ENCODE results near the gene NOS3. TPM values are rescaled to one million over a fixed set of nuclear protein-coding genes. Genes with fewer than 3 reads are reported as not detected.

NOS3 gene
- polyA plus RNA-seq, 3 donors = 7.7 to 14.4 (median 12.7) TPM

DNA sequence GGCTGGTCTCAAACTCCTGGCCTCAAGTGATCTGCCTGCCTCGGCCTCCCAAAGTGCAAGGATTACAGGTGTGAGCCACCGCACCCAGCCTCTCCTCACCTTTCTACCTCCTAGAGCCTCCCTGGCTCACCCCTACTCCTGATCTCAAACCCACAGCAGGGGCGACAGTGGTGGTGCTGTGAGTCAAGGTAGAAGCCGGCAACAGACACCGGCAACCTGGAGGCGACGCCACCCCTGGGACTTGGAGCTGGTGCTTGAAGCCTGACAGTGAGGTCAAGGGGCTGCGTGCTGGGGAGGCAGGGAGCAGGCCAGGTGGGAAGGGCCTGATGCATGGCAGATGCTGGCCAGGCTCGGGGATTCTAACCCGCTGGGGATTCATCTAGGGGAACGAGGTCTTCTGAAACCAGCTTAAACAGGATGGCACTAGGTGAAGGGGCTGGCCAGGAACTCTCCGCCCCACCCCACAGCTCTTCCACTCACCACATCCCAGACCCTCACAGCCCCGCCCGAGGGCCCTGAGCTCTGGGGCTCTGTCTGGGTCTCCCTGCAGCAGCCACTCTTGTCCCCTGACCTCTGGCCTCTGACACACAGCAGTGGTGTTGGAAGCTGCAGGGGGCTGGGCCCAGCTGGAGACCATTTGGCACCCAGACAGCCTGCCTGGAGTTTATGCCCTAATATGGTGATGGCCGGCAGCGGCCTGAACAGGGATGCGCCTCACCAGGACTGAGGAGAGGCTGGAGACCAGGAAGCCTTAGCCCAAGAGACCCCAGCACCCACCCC is 29.1 kb upstream of the NOS3 start:
- no peak for DNase-seq (ENCODE audit: extremely low read depth in 1 of 11, low read depth in 9 of 11, low spot score in 4 of 11)

DNA sequence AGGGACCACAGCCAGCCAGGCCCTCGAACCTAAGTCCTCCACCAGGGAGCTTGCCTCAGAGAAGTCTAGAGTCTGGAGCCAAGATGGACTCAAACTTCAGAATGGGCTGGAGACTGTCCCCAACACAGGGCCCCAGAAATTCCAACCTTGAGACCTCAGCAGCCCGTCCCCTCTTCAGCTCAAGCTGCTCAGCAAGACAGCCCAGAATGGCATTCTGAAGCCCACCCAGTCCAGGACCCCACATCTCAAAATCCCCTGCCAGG is 28.6 kb upstream of the NOS3 start:
- no peak for DNase-seq (ENCODE audit: extremely low read depth in 1 of 11, low read depth in 9 of 11, low spot score in 4 of 11)

GRCh38 chr7:150962553-150963399 is 28.0 kb upstream of the NOS3 start:
- DNase-seq (ENCODE audit: extremely low read depth in 1 of 11, low read depth in 9 of 11, low spot score in 4 of 11) = no peak

DNA sequence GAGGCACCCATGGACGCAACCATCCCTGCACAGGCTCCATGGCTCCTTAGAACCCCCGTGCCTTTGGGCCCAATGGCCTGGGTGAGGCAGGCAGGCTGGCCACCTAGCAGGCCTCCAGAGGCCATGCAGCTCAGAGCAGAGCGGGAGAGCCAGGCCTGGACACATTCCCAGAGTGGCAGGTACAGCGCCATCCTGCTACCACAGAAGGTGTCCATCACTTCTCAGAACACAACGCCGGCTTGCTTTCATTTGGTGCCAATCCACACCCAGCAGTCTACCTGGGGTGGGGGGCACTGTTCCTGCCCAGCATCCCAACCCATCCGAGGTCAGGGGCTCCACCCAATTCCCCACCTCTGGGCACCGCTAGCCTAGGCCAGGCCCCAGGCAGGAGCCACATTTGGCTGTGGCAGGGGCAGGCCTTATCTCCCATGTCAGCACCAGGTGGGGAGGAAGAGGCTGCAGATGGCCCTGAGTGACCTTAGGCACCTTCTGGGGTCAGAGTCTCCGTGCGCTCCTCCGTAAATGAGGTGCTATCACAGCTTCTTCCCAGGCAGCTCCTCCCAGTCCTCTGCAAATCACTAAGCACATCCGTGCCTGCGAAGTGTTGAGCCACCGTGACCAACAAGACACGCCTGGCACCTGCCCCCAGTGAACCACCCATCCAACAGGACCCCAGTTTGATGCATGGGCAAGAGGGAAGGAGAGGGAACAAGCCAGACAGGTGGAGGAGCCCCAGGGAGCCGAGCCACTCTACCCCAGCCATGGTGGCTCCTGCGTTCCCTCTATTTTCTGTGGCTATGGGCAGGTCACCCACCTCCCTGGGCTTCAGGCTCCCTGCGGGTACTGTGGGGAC is 26.9 kb upstream of the NOS3 start:
- no peak for DNase-seq (ENCODE audit: extremely low read depth in 1 of 11, low read depth in 9 of 11, low spot score in 4 of 11)

- no peak for DNase-seq (ENCODE audit: extremely low read depth in 1 of 11, low read depth in 9 of 11, low spot score in 4 of 11)
Observed at GRCh38 chr7:150964593-150965111, 26.2 kb upstream of the NOS3 start.

GRCh38 chr7:150965273-150965830 is 25.5 kb upstream of the NOS3 start:
- DNase-seq (ENCODE audit: extremely low read depth in 1 of 11, low read depth in 9 of 11, low spot score in 4 of 11) = no peak

- no peak for DNase-seq (ENCODE audit: extremely low read depth in 1 of 11, low read depth in 9 of 11, low spot score in 4 of 11)
Observed at GRCh38 chr7:150966002-150966401, 24.8 kb upstream of the NOS3 start.

DNA sequence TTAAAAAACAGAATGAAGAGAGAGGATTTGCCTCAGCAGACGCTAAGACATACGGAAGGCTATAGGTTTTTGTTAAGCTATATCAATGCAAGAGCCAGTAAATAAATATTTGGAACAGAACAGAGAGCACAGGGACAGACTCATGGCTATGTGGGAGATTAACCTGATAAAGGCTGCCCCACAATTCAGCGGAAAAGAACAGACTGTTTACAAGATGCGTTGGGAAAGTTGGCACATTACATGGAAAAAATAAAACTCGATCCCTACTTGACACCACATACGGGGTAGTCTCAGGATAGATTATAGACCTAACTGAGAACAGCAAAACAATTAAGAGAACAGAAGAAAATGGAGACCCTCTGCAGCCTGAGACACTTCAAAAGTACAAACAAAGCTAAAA is 23.5 kb upstream of the NOS3 start:
- DNase-seq (ENCODE audit: extremely low read depth in 1 of 11, low read depth in 9 of 11, low spot score in 4 of 11) = no peak

DNA sequence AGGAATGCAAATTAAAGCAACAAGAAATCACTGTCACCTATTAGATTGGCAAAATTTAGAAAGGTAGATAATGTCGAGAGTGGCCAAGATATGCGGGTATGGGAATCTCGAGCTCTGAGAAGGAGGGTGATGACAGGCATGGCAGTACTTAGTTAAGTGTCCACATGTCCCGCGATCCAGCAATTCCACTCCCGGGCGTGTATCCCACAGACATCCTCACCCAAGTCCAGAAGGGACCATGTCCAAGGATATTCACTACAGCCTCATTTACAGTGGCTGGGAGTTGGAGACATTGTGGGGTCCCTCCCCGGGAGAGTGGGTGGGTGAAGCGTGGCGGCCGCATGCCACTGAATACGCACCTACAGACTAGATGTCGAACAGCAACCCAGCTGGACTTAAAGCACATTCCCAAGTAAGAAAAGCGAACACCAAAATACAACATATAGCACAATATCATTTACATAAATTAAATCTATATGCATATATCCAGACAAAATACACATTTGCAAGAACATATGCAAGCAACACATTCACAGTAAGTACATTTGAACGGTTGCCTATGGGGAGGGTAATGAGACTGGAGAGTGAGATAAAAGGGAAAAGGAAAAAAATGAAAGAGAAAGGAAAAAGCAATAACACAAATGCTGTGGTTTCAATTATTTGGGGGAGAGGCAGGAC is 22.6 kb upstream of the NOS3 start:
- DNase-seq (ENCODE audit: extremely low read depth in 1 of 11, low read depth in 9 of 11, low spot score in 4 of 11) = no peak

DNA sequence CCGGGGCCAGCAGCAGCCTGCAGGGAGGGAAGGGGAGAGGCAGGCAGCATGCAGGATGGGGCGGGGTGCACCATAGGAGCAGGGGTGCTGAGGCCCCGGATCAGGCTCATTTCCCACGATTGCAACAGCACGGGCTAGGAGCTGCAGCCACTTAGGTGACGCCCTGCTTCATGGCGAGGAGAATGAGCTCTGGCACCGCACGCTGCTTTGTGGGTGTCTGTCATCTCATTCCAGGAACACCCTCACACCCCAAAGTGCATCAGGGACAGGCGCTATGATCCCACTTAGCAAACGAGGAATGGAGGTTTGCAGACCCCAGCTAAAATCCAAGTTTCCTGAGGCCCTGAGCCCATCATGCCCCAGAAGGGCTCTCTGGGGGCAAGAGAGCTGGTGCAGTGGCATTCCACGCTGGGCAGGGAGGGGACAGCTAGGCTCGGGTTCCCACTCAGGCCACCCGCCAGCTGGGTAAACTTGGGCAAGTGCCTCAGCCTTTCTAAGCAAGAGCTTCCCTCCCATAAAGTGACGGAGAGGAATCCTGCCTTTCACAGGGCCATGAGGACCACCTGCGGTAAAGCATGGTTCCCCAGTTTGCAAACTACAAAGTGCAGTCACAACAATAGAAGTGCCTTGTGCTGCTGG is 22.0 kb upstream of the NOS3 start:
- DNase-seq (ENCODE audit: extremely low read depth in 1 of 11, low read depth in 9 of 11, low spot score in 4 of 11) = no peak

- DNase-seq (ENCODE audit: extremely low read depth in 1 of 11, low read depth in 9 of 11, low spot score in 4 of 11) = no peak
Observed at GRCh38 chr7:150969475-150969874, 21.3 kb upstream of the NOS3 start.

DNA sequence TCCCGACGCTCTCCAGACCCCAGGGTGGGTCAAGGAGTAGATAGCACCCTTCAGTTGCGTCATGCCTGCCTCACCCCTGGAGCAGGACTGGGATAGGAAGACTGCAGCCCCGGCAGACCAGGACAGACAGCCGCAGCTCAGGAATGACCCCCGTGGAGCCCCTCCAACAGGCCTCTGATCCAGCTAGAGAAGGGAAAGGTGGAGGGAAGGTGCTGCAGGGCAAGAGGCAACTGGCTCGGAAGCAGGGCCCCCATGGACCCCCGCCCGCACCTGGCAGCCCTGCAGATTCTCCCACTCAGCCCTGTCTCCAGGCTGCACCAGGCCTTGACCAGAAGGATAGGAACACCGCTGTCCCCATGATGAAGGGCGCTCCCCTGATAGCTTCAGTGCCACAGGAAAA is 20.4 kb upstream of the NOS3 start:
- no peak for DNase-seq (ENCODE audit: extremely low read depth in 1 of 11, low read depth in 9 of 11, low spot score in 4 of 11)

DNA sequence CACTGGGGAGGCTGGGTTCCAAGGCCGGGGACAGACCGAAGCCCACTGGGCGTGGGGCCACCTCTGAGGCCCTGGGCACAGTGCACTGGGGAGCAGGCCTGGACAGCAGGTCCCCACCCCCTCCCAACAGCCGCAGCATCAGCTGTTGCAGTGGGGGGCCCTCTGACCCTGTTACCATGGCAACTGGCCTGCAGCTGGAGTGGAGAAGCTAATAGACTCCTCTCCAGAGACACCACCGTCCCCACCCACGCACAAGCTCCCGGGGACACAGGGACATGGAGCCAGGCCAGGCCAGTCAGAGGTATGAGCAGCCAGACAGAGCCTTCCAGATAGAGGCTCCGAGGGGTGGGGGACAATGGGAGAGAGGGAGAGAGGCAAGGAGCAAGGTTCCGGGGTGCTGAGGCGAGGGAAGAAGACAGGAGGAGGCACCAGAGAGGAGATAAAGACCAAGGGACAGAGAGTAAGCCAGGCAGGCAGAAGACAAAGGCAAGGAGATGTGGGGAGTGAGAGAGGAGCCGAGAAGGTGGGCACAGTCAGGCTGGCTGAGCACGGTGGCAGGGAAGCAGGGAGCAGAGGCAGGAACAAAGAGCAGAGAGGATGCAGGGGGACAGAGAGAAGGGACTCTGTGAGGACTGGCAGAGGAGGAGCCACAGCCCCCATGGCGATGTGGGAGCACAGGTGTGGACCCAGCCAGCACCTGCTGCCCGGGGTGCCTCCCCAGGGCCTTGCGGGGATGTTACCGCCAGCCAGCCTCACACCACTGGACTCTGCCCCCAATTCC is 19.4 kb upstream of the NOS3 start:
- no peak for DNase-seq (ENCODE audit: extremely low read depth in 1 of 11, low read depth in 9 of 11, low spot score in 4 of 11)

- DNase-seq (ENCODE audit: extremely low read depth in 1 of 11, low read depth in 9 of 11, low spot score in 4 of 11) = no peak
Observed at GRCh38 chr7:150972023-150972468, 18.8 kb upstream of the NOS3 start.

DNA sequence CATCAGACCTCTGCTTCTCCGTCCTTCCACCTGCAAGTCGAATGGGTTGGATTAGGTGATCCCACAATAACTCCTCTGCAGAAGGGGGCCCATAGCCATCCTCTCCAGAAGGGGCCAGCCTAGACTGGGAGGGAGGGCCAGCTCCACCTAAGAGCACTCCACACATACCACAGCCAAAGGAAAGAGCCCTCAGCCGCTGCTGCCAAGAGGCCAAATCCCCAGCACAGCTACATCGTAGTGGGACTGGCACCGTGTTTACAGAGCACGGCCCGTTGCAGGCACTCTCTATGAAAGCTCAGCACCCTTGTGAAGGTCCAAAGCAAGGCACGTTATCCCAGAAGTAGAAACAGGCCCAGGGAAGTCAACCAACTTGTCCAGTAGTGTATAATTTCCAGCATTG is 18.1 kb upstream of the NOS3 start:
- no peak for DNase-seq (ENCODE audit: extremely low read depth in 1 of 11, low read depth in 9 of 11, low spot score in 4 of 11)

- DNase-seq (ENCODE audit: extremely low read depth in 1 of 11, low read depth in 9 of 11, low spot score in 4 of 11) = no peak
Observed at GRCh38 chr7:150973571-150974451, 17.0 kb upstream of the NOS3 start.
